WTC11 (cell line): Measurements from ENCODE around the gene TBC1D12. TPM values are rescaled to one million over a fixed set of nuclear protein-coding genes. Genes with fewer than 3 reads are reported as not detected.

Source experiments
- ATAC-seq: fragments of 200-7000 bp; cut with Tn5 transposase; 2 replicates; pipeline ENCODE4 v1.10.0; 2021; ENCODE audit warnings: mild to moderate bottlenecking, moderate library complexity
- CTCF ChIA-PET: fragments of 300-600 bp; sonication (Branson Sonifier 250); formaldehyde crosslinking; loops from one replicate; lab custom pipeline; 2021; ENCODE audit warnings: antibody characterized with exemption; lab: Charles Lee
- POLR2A ChIA-PET: fragments of 350-600 bp; sonication (Branson Sonifier 250); formaldehyde crosslinking; loops from one replicate; lab custom pipeline; 2021; ENCODE audit warnings: antibody characterized with exemption; lab: Charles Lee
- DNase-seq: peaks from one replicate; pipeline ENCODE4 v3.0.0; 2021; ENCODE audit warnings: low spot score
- H3K27ac Mint-ChIP-seq: 2 replicates; pipeline ENCODE4 v1.8.0; 2021; ENCODE audit warnings: mixed read lengths
- H3K27me3 Mint-ChIP-seq: 2 replicates; pipeline ENCODE4 v1.8.0; 2021; ENCODE audit warnings: low read depth, mild to moderate bottlenecking, moderate library complexity, mixed read lengths
- H3K36me3 Mint-ChIP-seq: 2 replicates; pipeline ENCODE4 v1.8.0; 2021; ENCODE audit warnings: mixed read lengths
- H3K4me1 Mint-ChIP-seq: 2 replicates; pipeline ENCODE4 v1.8.0; 2022; ENCODE audit warnings: mixed read lengths
- H3K4me3 Mint-ChIP-seq: 2 replicates; pipeline ENCODE4 v1.8.0; 2021; ENCODE audit warnings: mild to moderate bottlenecking, moderate library complexity, mixed read lengths
- H3K9me3 Mint-ChIP-seq: 2 replicates; pipeline ENCODE4 v1.8.0; 2021; ENCODE audit warnings: mixed read lengths
- ELF4 ChIP-seq: sonication (generic); formaldehyde crosslinking; IDR thresholded peaks from 2 replicates; pipeline ENCODE4 v1.8.1; 2022; ENCODE audit warnings: low read depth, mild to moderate bottlenecking, moderate library complexity, missing genetic modification reagents
- FOXJ3 ChIP-seq: sonication (generic); formaldehyde crosslinking; IDR thresholded peaks from 2 replicates; pipeline ENCODE4 v1.9.0; 2021; ENCODE audit warnings: missing genetic modification reagents, mild to moderate bottlenecking, borderline replicate concordance
- NFATC4 ChIP-seq: fragments of 250-450 bp; sonication (Bioruptor Pico); IDR thresholded peaks from 2 replicates; pipeline ENCODE4 v1.9.0; 2021; ENCODE audit warnings: mild to moderate bottlenecking
- OVOL2 ChIP-seq: fragments of 250-450 bp; sonication (Bioruptor Pico); IDR thresholded peaks from 2 replicates; pipeline ENCODE4 v1.9.0; 2021; ENCODE audit warnings: mild to moderate bottlenecking, borderline replicate concordance
- RELA ChIP-seq: sonication (generic); formaldehyde crosslinking; IDR thresholded peaks from 2 replicates; pipeline ENCODE4 v1.8.1; 2022; ENCODE audit warnings: missing genetic modification reagents, mild to moderate bottlenecking, borderline replicate concordance
- RORB ChIP-seq: fragments of 250-450 bp; sonication (Bioruptor Pico); IDR thresholded peaks from 2 replicates; pipeline ENCODE4 v1.9.0; 2021; ENCODE audit warnings: mild to moderate bottlenecking
- TP53 ChIP-seq: sonication (generic); formaldehyde crosslinking; IDR thresholded peaks from 2 replicates; pipeline ENCODE4 v1.8.1; 2023; ENCODE audit warnings: mild to moderate bottlenecking, missing genetic modification reagents
- ZBTB21 ChIP-seq: sonication (generic); formaldehyde crosslinking; IDR thresholded peaks from 2 replicates; pipeline ENCODE4 v1.8.1; 2023; ENCODE audit warnings: mild to moderate bottlenecking, missing genetic modification reagents, borderline replicate concordance
- ZMAT4 ChIP-seq: fragments of 250-450 bp; sonication (Bioruptor Pico); IDR thresholded peaks from 2 replicates; pipeline ENCODE4 v1.9.0; 2021; ENCODE audit warnings: mild to moderate bottlenecking
- ZNF121 ChIP-seq: sonication (generic); formaldehyde crosslinking; IDR thresholded peaks from 2 replicates; pipeline ENCODE4 v1.8.0; 2023; ENCODE audit warnings: missing genetic modification reagents
- ZNF138 ChIP-seq: sonication (generic); formaldehyde crosslinking; conservative IDR thresholded peaks from 2 replicates; pipeline ENCODE4 v1.8.1; 2022; ENCODE audit warnings: mild to moderate bottlenecking, moderate library complexity, missing genetic modification reagents
- ZNF219 ChIP-seq: sonication (generic); formaldehyde crosslinking; IDR thresholded peaks from 2 replicates; pipeline ENCODE4 v1.8.0; 2023; ENCODE audit warnings: missing genetic modification reagents, mild to moderate bottlenecking, borderline replicate concordance
- ZNF263 ChIP-seq: sonication (generic); formaldehyde crosslinking; IDR thresholded peaks from 2 replicates; pipeline ENCODE4 v1.8.1; 2022; ENCODE audit warnings: low read depth, mild to moderate bottlenecking, moderate library complexity, missing genetic modification reagents
- ZNF423 ChIP-seq: fragments of 250-450 bp; sonication (Bioruptor Pico); IDR thresholded peaks from 2 replicates; pipeline ENCODE4 v2.1.2; 2022; ENCODE audit warnings: mild to moderate bottlenecking, moderate library complexity
- ZNF671 ChIP-seq: fragments of 250-450 bp; sonication (Bioruptor Pico); IDR thresholded peaks from 2 replicates; pipeline ENCODE4 v1.8.0; 2021; ENCODE audit warnings: mild to moderate bottlenecking
- total RNA-seq: library from RNA; stranded (reverse); gene quantifications from 3 replicates; pipeline ENCODE4 v1.2.3, GENCODE V29; 2021
- TF ChIP-seq, protein P1 (sequence below): fragments of 250-450 bp; sonication (Bioruptor Pico); IDR thresholded peaks from 2 replicates; pipeline ENCODE4 v1.9.0; 2021; ENCODE audit warnings: mild to moderate bottlenecking, borderline replicate concordance
- TF ChIP-seq, protein P2 (sequence below): sonication (generic); formaldehyde crosslinking; IDR thresholded peaks from 2 replicates; pipeline ENCODE4 v1.8.1; 2022; ENCODE audit warnings: missing genetic modification reagents, borderline replicate concordance
- TF ChIP-seq, protein P3 (sequence below): sonication (generic); formaldehyde crosslinking; IDR thresholded peaks from 2 replicates; pipeline ENCODE4 v1.8.0; 2023; ENCODE audit warnings: missing genetic modification reagents
- TF ChIP-seq, protein P4 (sequence below): sonication (generic); formaldehyde crosslinking; IDR thresholded peaks from 2 replicates; pipeline ENCODE4 v1.8.1; 2023; ENCODE audit warnings: mild to moderate bottlenecking, missing genetic modification reagents, moderate library complexity
- TF ChIP-seq, protein P5 (sequence below): sonication (generic); formaldehyde crosslinking; IDR thresholded peaks from 2 replicates; pipeline ENCODE4 v1.8.1; 2023; ENCODE audit warnings: mild to moderate bottlenecking, missing genetic modification reagents, moderate library complexity

Gene TBC1D12
- total RNA-seq, 1 experiment from 2014 or later, result 2.2 TPM

DNA sequence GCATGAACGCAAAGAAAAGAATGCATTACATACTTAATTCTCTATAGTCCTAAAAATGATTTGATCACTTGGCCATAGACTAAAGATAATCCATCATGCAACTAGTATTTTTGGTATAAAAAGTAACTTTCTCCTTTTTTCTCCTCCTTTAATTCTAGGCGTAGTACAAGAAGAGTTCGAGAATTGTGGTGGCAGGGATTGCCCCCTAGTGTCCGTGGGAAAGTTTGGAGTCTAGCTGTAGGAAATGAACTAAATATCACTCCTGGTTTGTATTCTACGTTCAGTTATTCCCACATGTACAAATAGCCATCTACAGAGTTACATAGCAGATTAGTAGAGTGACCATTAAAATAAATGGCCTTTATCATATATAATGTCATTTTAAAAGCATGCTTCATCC is 97.7 kb downstream of the TBC1D12 start:
- H3K27me3 Mint-ChIP-seq, result no peaks in the 10 kb centered on the region
- H3K4me3 Mint-ChIP-seq, result no peak overlapping the region
- ChIA-PET CTCF (interaction anchor here (0.6 to 1.0 kb wide), 4 partner anchors 14 to 180 kb away, joined by 3 to 4 read pairs (median 3); no protein-coding TSS in a partner anchor), POLR2A (no interaction called here)
- no peaks in the 10 kb centered on the region for H3K9me3 Mint-ChIP-seq
- ATAC-seq (no peak), DNase-seq (no peak)
- no peaks in the 10 kb centered on the region for H3K36me3 Mint-ChIP-seq
- no peak overlapping the region for H3K27ac Mint-ChIP-seq
- TF ChIP-seq TP53 (CRISPR knock-in tag), result no peak
- no peak for TF ChIP-seq NFATC4 (CRISPR knock-in tag)
- no peak for TF ChIP-seq ZMAT4 (CRISPR knock-in tag)
- TF ChIP-seq RORB (CRISPR knock-in tag), result no peak
- TF ChIP-seq ZNF121 (CRISPR knock-in tag), result no peak
- no peak for TF ChIP-seq ZNF263
- TF ChIP-seq, protein P1, sequence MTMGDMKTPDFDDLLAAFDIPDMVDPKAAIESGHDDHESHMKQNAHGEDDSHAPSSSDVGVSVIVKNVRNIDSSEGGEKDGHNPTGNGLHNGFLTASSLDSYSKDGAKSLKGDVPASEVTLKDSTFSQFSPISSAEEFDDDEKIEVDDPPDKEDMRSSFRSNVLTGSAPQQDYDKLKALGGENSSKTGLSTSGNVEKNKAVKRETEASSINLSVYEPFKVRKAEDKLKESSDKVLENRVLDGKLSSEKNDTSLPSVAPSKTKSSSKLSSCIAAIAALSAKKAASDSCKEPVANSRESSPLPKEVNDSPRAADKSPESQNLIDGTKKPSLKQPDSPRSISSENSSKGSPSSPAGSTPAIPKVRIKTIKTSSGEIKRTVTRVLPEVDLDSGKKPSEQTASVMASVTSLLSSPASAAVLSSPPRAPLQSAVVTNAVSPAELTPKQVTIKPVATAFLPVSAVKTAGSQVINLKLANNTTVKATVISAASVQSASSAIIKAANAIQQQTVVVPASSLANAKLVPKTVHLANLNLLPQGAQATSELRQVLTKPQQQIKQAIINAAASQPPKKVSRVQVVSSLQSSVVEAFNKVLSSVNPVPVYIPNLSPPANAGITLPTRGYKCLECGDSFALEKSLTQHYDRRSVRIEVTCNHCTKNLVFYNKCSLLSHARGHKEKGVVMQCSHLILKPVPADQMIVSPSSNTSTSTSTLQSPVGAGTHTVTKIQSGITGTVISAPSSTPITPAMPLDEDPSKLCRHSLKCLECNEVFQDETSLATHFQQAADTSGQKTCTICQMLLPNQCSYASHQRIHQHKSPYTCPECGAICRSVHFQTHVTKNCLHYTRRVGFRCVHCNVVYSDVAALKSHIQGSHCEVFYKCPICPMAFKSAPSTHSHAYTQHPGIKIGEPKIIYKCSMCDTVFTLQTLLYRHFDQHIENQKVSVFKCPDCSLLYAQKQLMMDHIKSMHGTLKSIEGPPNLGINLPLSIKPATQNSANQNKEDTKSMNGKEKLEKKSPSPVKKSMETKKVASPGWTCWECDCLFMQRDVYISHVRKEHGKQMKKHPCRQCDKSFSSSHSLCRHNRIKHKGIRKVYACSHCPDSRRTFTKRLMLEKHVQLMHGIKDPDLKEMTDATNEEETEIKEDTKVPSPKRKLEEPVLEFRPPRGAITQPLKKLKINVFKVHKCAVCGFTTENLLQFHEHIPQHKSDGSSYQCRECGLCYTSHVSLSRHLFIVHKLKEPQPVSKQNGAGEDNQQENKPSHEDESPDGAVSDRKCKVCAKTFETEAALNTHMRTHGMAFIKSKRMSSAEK, result no peak
- no peak for TF ChIP-seq ZNF138
- no peak for TF ChIP-seq ZNF671 (CRISPR knock-in tag)
- TF ChIP-seq, protein P2, sequence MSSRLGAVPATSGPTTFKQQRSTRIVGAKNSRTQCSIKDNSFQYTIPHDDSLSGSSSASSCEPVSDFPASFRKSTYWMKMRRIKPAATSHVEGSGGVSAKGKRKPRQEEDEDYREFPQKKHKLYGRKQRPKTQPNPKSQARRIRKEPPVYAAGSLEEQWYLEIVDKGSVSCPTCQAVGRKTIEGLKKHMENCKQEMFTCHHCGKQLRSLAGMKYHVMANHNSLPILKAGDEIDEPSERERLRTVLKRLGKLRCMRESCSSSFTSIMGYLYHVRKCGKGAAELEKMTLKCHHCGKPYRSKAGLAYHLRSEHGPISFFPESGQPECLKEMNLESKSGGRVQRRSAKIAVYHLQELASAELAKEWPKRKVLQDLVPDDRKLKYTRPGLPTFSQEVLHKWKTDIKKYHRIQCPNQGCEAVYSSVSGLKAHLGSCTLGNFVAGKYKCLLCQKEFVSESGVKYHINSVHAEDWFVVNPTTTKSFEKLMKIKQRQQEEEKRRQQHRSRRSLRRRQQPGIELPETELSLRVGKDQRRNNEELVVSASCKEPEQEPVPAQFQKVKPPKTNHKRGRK, result no peak
- TF ChIP-seq ZNF219, result no peak
- no peaks in the 10 kb centered on the region for H3K4me1 Mint-ChIP-seq

- H3K27me3 Mint-ChIP-seq, result no peaks in the 10 kb centered on the region
- no peaks in the 10 kb centered on the region for H3K4me1 Mint-ChIP-seq
- H3K4me3 Mint-ChIP-seq, result no peak overlapping the region
- POLR2A ChIA-PET, result interaction anchor here (0.6 kb wide), 1 partner anchor 233 kb away, joined by 3 read pairs; no protein-coding TSS in a partner anchor
- CTCF ChIA-PET, result interaction anchor here (0.6 kb wide), 1 partner anchor 1080 kb away, joined by 6 read pairs; no protein-coding TSS in a partner anchor
- DNase-seq (no peak), ATAC-seq (no peak)
- no peaks in the 10 kb centered on the region for H3K9me3 Mint-ChIP-seq
- H3K36me3 Mint-ChIP-seq, result no peaks in the 10 kb centered on the region
- peak overlapping the region; percentile 33; the same call in 1 of the 2 replicates for H3K27ac Mint-ChIP-seq
- TF ChIP-seq ZNF423 (CRISPR knock-in tag), result no peak
- TF ChIP-seq, protein P3, sequence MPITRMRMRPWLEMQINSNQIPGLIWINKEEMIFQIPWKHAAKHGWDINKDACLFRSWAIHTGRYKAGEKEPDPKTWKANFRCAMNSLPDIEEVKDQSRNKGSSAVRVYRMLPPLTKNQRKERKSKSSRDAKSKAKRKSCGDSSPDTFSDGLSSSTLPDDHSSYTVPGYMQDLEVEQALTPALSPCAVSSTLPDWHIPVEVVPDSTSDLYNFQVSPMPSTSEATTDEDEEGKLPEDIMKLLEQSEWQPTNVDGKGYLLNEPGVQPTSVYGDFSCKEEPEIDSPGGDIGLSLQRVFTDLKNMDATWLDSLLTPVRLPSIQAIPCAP (CRISPR knock-in tag), result no peak
- TF ChIP-seq, protein P4, sequence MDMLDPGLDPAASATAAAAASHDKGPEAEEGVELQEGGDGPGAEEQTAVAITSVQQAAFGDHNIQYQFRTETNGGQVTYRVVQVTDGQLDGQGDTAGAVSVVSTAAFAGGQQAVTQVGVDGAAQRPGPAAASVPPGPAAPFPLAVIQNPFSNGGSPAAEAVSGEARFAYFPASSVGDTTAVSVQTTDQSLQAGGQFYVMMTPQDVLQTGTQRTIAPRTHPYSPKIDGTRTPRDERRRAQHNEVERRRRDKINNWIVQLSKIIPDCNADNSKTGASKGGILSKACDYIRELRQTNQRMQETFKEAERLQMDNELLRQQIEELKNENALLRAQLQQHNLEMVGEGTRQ (CRISPR knock-in tag), result no peak
- TF ChIP-seq OVOL2 (CRISPR knock-in tag), result no peak
- TF ChIP-seq, protein P5, sequence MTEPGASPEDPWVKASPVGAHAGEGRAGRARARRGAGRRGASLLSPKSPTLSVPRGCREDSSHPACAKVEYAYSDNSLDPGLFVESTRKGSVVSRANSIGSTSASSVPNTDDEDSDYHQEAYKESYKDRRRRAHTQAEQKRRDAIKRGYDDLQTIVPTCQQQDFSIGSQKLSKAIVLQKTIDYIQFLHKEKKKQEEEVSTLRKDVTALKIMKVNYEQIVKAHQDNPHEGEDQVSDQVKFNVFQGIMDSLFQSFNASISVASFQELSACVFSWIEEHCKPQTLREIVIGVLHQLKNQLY (CRISPR knock-in tag), result no peak
- TF ChIP-seq, protein P1, result no peak
- TF ChIP-seq FOXJ3 (CRISPR knock-in tag), result no peak
- TF ChIP-seq RELA (CRISPR knock-in tag), result no peak
- no peak for TF ChIP-seq ZBTB21
- TF ChIP-seq ELF4 (CRISPR knock-in tag), result no peak
- TF ChIP-seq NFATC4 (CRISPR knock-in tag), result no peak
Observed at GRCh38 chr10:94521276-94522250, 119.2 kb downstream of the TBC1D12 start.
